ENCODE results near the gene TNFSF8.

- TF ChIP-seq CTCF (IDR thresholded peaks at IDR 0.05; ENCODE audit: borderline replicate concordance, extremely low read depth, low read length, poor library complexity, severe bottlenecking) (no peak), EZH2 (IDR thresholded peaks at IDR 0.05; ENCODE audit: borderline replicate concordance, low read depth, low read length, severe bottlenecking) (no peak)
Measured at GRCh38 chr9:114928136-114928535, 2.3 kb downstream of the TNFSF8 start.

Measured in DND-41 (cell line).